Fibroblast of lung (primary cell): ENCODE data around the gene MUC13. TPM values are rescaled to one million over a fixed set of nuclear protein-coding genes. Genes with fewer than 3 reads are reported as not detected.

Experiments
- DNase-seq, 2 donors: peaks; one replicate each; pipeline versions ENCODE4 v3.0.0 to v3.0.0-alpha.2; 2010; ENCODE audit warnings: low read depth in 2 of 2
- H2AFZ ChIP-seq: 2 replicates; pipeline ENCODE4 v1.5.1; 2012; ENCODE audit warnings: low read length, control low read depth, inconsistent platforms
- H3K27ac ChIP-seq: 2 replicates; pipeline ENCODE4 v1.5.1; 2011; ENCODE audit warnings: low read length, control low read depth; ENCODE audit not compliant: insufficient read depth
- H3K27me3 ChIP-seq: 2 replicates; pipeline ENCODE4 v1.5.1; 2011; ENCODE audit warnings: mild to moderate bottlenecking, low read length; ENCODE audit not compliant: control insufficient read depth, insufficient read depth
- H3K36me3 ChIP-seq: 2 replicates; pipeline ENCODE4 v1.5.1; 2011; ENCODE audit warnings: low read length; ENCODE audit not compliant: control insufficient read depth, insufficient read depth
- H3K4me1 ChIP-seq: 2 replicates; pipeline ENCODE4 v1.5.1; 2011; ENCODE audit warnings: low read length; ENCODE audit not compliant: control insufficient read depth, insufficient read depth; ENCODE audit errors: extremely low read depth
- H3K4me2 ChIP-seq: 2 replicates; pipeline ENCODE4 v1.5.1; 2011; ENCODE audit warnings: low read length, control low read depth; ENCODE audit not compliant: insufficient read depth; ENCODE audit errors: extremely low read depth
- H3K4me3 ChIP-seq, 4 experiments: fragments of 200-600 bp in 1 of 4; sonication (generic) in 1 of 4; replicated peaks in 1 of 4; 2 replicates each; pipeline ENCODE4 v1.5.1; 2011 to 2016; ENCODE audit warnings: low read length in 4 of 4, low read depth in 3 of 4, mild to moderate bottlenecking in 3 of 4, control low read depth in 2 of 4, inconsistent platforms in 1 of 4, mixed read lengths in 1 of 4; ENCODE audit not compliant: insufficient read depth in 1 of 4; ENCODE audit errors: control extremely low read depth in 1 of 4
- H3K79me2 ChIP-seq: 2 replicates; pipeline ENCODE4 v1.5.1; 2012; ENCODE audit warnings: mild to moderate bottlenecking, low read length, inconsistent platforms; ENCODE audit not compliant: control insufficient read depth, insufficient read depth
- H3K9ac ChIP-seq: 2 replicates; pipeline ENCODE4 v1.5.1; 2011; ENCODE audit warnings: mild to moderate bottlenecking, low read length, control low read depth; ENCODE audit not compliant: insufficient read depth
- H3K9me3 ChIP-seq: 2 replicates; pipeline ENCODE4 v1.5.1; 2012; ENCODE audit warnings: low read depth, low read length; ENCODE audit not compliant: control insufficient read depth, insufficient read depth
- H4K20me1 ChIP-seq: 2 replicates; pipeline ENCODE4 v1.5.1; 2011; ENCODE audit warnings: low read length; ENCODE audit not compliant: control insufficient read depth, insufficient read depth; ENCODE audit errors: extremely low read depth
- EZH2 ChIP-seq: IDR thresholded peaks from 2 replicates; pipeline ENCODE4 v1.5.1; 2012; ENCODE audit warnings: low read length, control low read depth, mild to moderate bottlenecking; ENCODE audit errors: missing control alignments
- polyA plus RNA-seq, 2 donors: library from polyadenylated mRNA; depleted of rRNA in 1 of 2; stranded (reverse) in 1 of 2; unstranded in 1 of 2; fragments of >200 nt; gene quantifications; 2 replicates each; pipeline ENCODE4 v1.2.1, GENCODE V29; 2011 to 2012; ENCODE audit warnings: missing spikeins in 1 of 2
- total RNA-seq: library from RNA; depleted of rRNA; stranded (reverse); fragments of >200 nt; gene quantifications from 2 replicates; pipeline ENCODE4 v1.2.1, GENCODE V29; 2014
- TF ChIP-seq, protein P1 (sequence below), 2 donors: IDR thresholded peaks in 1 of 2; conservative IDR thresholded peaks in 1 of 2; 1 replicate in 1 of 2; 2 replicates in 1 of 2; pipeline ENCODE4 v1.5.1; 2011 to 2012; ENCODE audit warnings: low read length in 2 of 2, control low read depth in 1 of 2, inconsistent platforms in 1 of 2, low read depth in 1 of 2, mild to moderate bottlenecking in 1 of 2

MUC13 gene
- total and polyA plus RNA-seq, 2 donors (not counting 1 experiment from before 2014, with no cell fraction given): under 0.01 TPM; not detected in 1

DNA sequence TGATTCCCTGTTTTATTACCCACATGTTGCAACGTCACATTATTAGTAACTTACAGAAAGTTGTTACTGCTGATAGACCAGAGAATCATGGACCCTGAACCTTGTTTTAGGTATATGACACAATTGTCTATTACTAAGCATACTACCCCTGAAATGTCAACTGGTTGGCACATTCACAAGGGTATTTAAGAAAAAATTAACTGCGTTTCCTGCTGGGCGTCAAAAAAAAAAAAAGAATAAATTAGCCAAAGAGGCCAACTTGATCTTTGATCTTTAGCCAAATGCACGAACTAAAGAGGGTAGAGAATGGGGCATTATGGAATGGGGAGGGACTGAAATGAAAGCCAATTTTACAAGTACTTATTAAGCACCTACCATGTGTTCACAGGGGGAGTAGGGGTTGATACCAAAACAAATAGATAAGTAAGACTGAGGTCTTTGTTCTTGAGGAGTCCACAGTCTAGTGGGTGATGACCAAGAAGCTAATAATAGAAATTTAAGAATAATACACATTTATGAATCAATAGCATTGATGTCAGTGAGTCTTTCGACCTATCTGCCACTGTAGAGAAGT is 17.8 kb upstream of the MUC13 start:
- H3K79me2 ChIP-seq: no peaks in the 10 kb centered on the region
- no peak overlapping the region for H3K9ac ChIP-seq
- no peaks in the 10 kb centered on the region for H3K27me3 ChIP-seq
- peaks cover 2% of the 10 kb centered on the region for H3K4me1 ChIP-seq
- H3K4me2 ChIP-seq: no peak overlapping the region
- no peaks in the 10 kb centered on the region for H3K36me3 ChIP-seq
- no peaks in the 10 kb centered on the region for H3K9me3 ChIP-seq
- H4K20me1 ChIP-seq: no peaks in the 10 kb centered on the region
- no peak overlapping the region for H3K4me3 ChIP-seq
- no peak for TF ChIP-seq EZH2
- TF ChIP-seq, protein P1, sequence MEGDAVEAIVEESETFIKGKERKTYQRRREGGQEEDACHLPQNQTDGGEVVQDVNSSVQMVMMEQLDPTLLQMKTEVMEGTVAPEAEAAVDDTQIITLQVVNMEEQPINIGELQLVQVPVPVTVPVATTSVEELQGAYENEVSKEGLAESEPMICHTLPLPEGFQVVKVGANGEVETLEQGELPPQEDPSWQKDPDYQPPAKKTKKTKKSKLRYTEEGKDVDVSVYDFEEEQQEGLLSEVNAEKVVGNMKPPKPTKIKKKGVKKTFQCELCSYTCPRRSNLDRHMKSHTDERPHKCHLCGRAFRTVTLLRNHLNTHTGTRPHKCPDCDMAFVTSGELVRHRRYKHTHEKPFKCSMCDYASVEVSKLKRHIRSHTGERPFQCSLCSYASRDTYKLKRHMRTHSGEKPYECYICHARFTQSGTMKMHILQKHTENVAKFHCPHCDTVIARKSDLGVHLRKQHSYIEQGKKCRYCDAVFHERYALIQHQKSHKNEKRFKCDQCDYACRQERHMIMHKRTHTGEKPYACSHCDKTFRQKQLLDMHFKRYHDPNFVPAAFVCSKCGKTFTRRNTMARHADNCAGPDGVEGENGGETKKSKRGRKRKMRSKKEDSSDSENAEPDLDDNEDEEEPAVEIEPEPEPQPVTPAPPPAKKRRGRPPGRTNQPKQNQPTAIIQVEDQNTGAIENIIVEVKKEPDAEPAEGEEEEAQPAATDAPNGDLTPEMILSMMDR (conservative IDR thresholded peaks at IDR 0.05 in 1 of 2, IDR thresholded peaks at IDR 0.05 in 1 of 2; ENCODE audit: low read depth in 1 of 2, low read length in 2 of 2): no peak
- H2AFZ ChIP-seq: no peak overlapping the region
- no peak for DNase-seq
- H3K27ac ChIP-seq: no peak overlapping the region

DNA sequence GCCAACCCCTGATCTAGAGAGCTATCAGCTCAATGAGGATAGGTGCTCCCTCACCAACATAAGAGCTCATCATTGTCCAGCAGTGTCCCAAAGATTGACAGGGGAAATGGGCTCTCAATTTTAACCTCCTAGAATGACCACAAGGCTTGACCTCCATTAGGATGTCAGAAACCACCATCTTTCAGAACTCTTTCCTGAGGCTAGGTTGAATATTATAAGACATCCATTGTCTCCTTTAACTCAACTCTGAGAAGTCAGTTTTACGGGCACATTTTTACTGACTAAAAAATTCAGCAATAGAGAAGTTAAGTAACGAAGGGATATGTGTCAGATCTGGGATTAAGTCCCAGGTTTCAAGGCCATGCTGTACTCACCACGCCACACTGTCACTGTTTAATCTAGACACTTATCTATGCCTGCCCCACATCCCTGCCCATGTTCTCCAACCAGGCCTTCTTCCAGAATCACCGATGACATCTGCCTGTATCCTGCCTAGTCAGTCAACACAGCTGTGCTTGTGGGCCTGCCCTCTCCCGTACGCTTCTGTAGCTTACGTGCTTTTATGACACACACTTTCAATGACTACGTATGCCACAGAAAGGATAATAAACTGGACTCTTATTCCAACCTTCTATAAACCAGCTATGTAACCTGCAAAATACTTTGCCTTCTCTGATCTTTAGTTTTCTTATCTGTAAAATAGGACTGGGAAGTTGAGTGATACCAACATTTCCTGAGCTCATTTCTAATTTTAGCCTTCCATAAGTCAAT is 17.1 kb upstream of the MUC13 start:
- TF ChIP-seq, protein P1 (conservative IDR thresholded peaks at IDR 0.05 in 1 of 2, IDR thresholded peaks at IDR 0.05 in 1 of 2; ENCODE audit: low read depth in 1 of 2, low read length in 2 of 2): no peak
- no peak for TF ChIP-seq EZH2
- Histone ChIP-seq H3K27ac (peak overlapping the region; percentile 44), H3K9me3 (no peaks in the 10 kb centered on the region), H3K79me2 (no peaks in the 10 kb centered on the region), H3K4me3 (no peak overlapping the region), H3K9ac (no peak overlapping the region), H3K36me3 (no peaks in the 10 kb centered on the region), H3K4me1 (peaks cover 2% of the 10 kb centered on the region), H3K4me2 (no peak overlapping the region), H2AFZ (no peak overlapping the region), H3K27me3 (no peaks in the 10 kb centered on the region), H4K20me1 (no peaks in the 10 kb centered on the region)
- peak; percentile 66 to 71 for DNase-seq

DNA sequence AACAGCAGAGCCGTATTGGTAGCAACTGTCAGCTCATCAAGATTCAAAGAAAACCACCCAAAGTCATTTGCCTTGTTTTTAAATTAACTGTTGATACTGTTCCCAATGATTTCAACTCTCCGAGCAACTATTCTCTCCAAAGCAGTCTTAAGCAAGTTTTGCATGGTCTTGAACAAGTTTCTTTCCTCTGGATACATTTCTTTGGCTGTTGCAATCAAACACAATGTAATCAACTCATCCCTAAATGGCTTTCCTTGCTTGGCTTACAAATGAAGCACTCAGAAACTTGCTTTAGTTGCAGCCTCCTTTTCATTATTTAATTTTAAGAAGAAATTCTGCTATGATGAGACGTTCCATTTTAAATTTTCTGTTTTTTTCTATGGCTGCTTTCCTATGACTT is 15.5 kb upstream of the MUC13 start:
- Histone ChIP-seq H3K4me2 (no peak overlapping the region), H3K36me3 (no peaks in the 10 kb centered on the region), H3K79me2 (no peaks in the 10 kb centered on the region), H3K4me1 (peaks cover 2% of the 10 kb centered on the region), H3K9ac (no peak overlapping the region), H3K9me3 (no peaks in the 10 kb centered on the region), H2AFZ (no peak overlapping the region), H3K27me3 (no peaks in the 10 kb centered on the region), H3K27ac (no peak overlapping the region), H4K20me1 (no peaks in the 10 kb centered on the region), H3K4me3 (no peak overlapping the region)
- TF ChIP-seq, protein P1 (conservative IDR thresholded peaks at IDR 0.05 in 1 of 2, IDR thresholded peaks at IDR 0.05 in 1 of 2; ENCODE audit: low read depth in 1 of 2, low read length in 2 of 2): no peak
- no peak for TF ChIP-seq EZH2
- DNase-seq: peak in 1 of 2 donors; percentile 27
